Nephron (organoid): ENCODE results near the gene TRMT2B.

Source experiments
- H3K27ac Mint-ChIP-seq, 3 experiments: 2 replicates each; pipeline ENCODE4 v1.8.0; 2020; ENCODE audit warnings: mixed read lengths in 3 of 3, mild to moderate bottlenecking in 2 of 3, moderate library complexity in 1 of 3
- H3K27me3 Mint-ChIP-seq: 2 replicates; pipeline ENCODE4 v1.8.0; 2021; ENCODE audit warnings: low read depth, mild to moderate bottlenecking, moderate library complexity, mixed read lengths
- H3K36me3 Mint-ChIP-seq: 2 replicates; pipeline ENCODE4 v1.8.0; 2020; ENCODE audit warnings: low read depth, mixed read lengths
- H3K4me1 Mint-ChIP-seq: 2 replicates; pipeline ENCODE4 v1.8.0; 2020; ENCODE audit warnings: mixed read lengths
- H3K4me3 Mint-ChIP-seq, 3 experiments: 2 replicates each; pipeline ENCODE4 v1.8.0; 2020; ENCODE audit warnings: mild to moderate bottlenecking in 3 of 3, mixed read lengths in 3 of 3, moderate library complexity in 2 of 3
- H3K9me3 Mint-ChIP-seq: 2 replicates; pipeline ENCODE4 v1.8.0; 2020; ENCODE audit warnings: mixed read lengths
- CTCF ChIP-seq, 3 experiments: fragments of 200-600 bp; sonication (generic); IDR thresholded peaks; one replicate each; pipeline ENCODE4 v1.5.0; 2021; ENCODE audit warnings: antibody characterized with exemption in 3 of 3; ENCODE audit not compliant: unreplicated experiment in 3 of 3

Gene TRMT2B

GRCh38 chrX:101051549-101052302 is at the start of gene TRMT2B:
Gene TRMT2B (minus strand): TSS chrX:101052111. CDS start chrX:101042289, 9,822 bp downstream.
- H3K36me3 Mint-ChIP-seq, result peaks cover 4% of the 10 kb centered on the region
- peak within 1 kb of the TSS; percentile 83 to 92 (median 91) for H3K4me3 Mint-ChIP-seq
- H3K27me3 Mint-ChIP-seq, result no peaks in the 10 kb centered on the region
- H3K4me1 Mint-ChIP-seq, result no peaks in the 10 kb centered on the region
- peaks cover 4% of the 10 kb centered on the region for H3K9me3 Mint-ChIP-seq
- no peak for TF ChIP-seq CTCF (IDR thresholded peaks at IDR 0.05; ENCODE audit: unreplicated experiment in 3 of 3)
- peak within 1 kb of the TSS; percentile 82 to 89 (median 83) for H3K27ac Mint-ChIP-seq

GRCh38 chrX:101097546-101098453 is 45.9 kb upstream of the TRMT2B start, which contains the start of gene CENPI:
Gene CENPI (plus strand): TSS chrX:101098204. CDS start chrX:101101071, 2,867 bp downstream.
- Mint-ChIP-seq H3K4me3 (peak within 1 kb of the TSS; percentile 96 to 97 (median 97)), H3K27ac (peak within 1 kb of the TSS; percentile 84 to 97 (median 95)), H3K36me3 (peaks cover 9% of the 10 kb centered on the region), H3K4me1 (peaks cover 5% of the 10 kb centered on the region), H3K9me3 (peaks cover 6% of the 10 kb centered on the region), H3K27me3 (no peaks in the 10 kb centered on the region)
- TF ChIP-seq CTCF (IDR thresholded peaks at IDR 0.05; ENCODE audit: unreplicated experiment in 3 of 3), result no peak

- no peak for TF ChIP-seq CTCF (IDR thresholded peaks at IDR 0.05; ENCODE audit: unreplicated experiment in 3 of 3)
- H3K36me3 Mint-ChIP-seq, result peaks cover 6% of the 10 kb centered on the region
- no peaks in the 10 kb centered on the region for H3K4me1 Mint-ChIP-seq
- H3K27me3 Mint-ChIP-seq, result no peaks in the 10 kb centered on the region
- no peak overlapping the region for H3K4me3 Mint-ChIP-seq
- peaks cover 9% of the 10 kb centered on the region for H3K9me3 Mint-ChIP-seq
- H3K27ac Mint-ChIP-seq, result no peak overlapping the region
Observed at GRCh38 chrX:101091817-101092216, 39.9 kb upstream of the TRMT2B start.

GRCh38 chrX:101081231-101081630 is 29.3 kb upstream of the TRMT2B start:
- H3K4me1 Mint-ChIP-seq, result peaks cover 11% of the 10 kb centered on the region
- H3K36me3 Mint-ChIP-seq, result no peaks in the 10 kb centered on the region
- H3K4me3 Mint-ChIP-seq, result no peak overlapping the region
- H3K9me3 Mint-ChIP-seq, result peaks cover 9% of the 10 kb centered on the region
- H3K27ac Mint-ChIP-seq, result no peak overlapping the region
- no peak for TF ChIP-seq CTCF (IDR thresholded peaks at IDR 0.05; ENCODE audit: unreplicated experiment in 3 of 3)
- peaks cover 4% of the 10 kb centered on the region for H3K27me3 Mint-ChIP-seq

GRCh38 chrX:101080326-101081124 is 28.6 kb upstream of the TRMT2B start:
- peaks cover 13% of the 10 kb centered on the region for H3K9me3 Mint-ChIP-seq
- no peak overlapping the region for H3K27ac Mint-ChIP-seq
- H3K4me3 Mint-ChIP-seq, result peak overlapping the region; percentile 19 to 88 (median 85)
- no peak for TF ChIP-seq CTCF (IDR thresholded peaks at IDR 0.05; ENCODE audit: unreplicated experiment in 3 of 3)
- H3K27me3 Mint-ChIP-seq, result peaks cover 4% of the 10 kb centered on the region
- peaks cover 11% of the 10 kb centered on the region for H3K4me1 Mint-ChIP-seq
- H3K36me3 Mint-ChIP-seq, result no peaks in the 10 kb centered on the region
